ENCODE results near the gene TM7SF2. TPM values are rescaled to one million over a fixed set of nuclear protein-coding genes. Genes with fewer than 3 reads are reported as not detected.

Gene TM7SF2
- 13.3 and 65.0 TPM in 2 replicates for total RNA-seq

GRCh38 chr11:65111744-65112545, at the start of gene TM7SF2:
TM7SF2 (plus strand) TSS chr11:65111872; CDS start chr11:65112016, 144 bp downstream.

GRCh38 chr11:65083834-65084597, 27.7 kb upstream of the TM7SF2 start, which contains the start of the genes CDCA5 and ZFPL1:
CDCA5 (minus strand) TSS chr11:65084040; CDS start chr11:65083978, 62 bp downstream.
ZFPL1 (plus strand) TSS chr11:65084222; CDS start chr11:65084699, 477 bp downstream.

GRCh38 chr11:65095974-65096806, 15.5 kb upstream of the TM7SF2 start, which contains the start of gene VPS51:
VPS51 (plus strand) TSS chr11:65096214; CDS start chr11:65096251, 37 bp downstream.

GRCh38 chr11:65117206-65118096, 5.8 kb downstream of the TM7SF2 start, which contains the start of gene ZNHIT2:
ZNHIT2 (minus strand) TSS chr11:65117701; CDS start chr11:65117653, 48 bp downstream.

GRCh38 chr11:65121865-65122696, 10.4 kb downstream of the TM7SF2 start, which contains the start of the genes FAU and MRPL49:
FAU (minus strand) TSS chr11:65122134; CDS start chr11:65121813, 321 bp downstream.
MRPL49 (plus strand) TSS chr11:65122321; CDS start chr11:65122347, 26 bp downstream.

GRCh38 chr11:65134240-65134951, 22.7 kb downstream of the TM7SF2 start, which contains the start of gene SYVN1:
SYVN1 (minus strand) TSS chr11:65134519; CDS start chr11:65133601, 918 bp downstream.

Small RNAs within 50 kb of the gene (small RNA-seq; reads per million reads assigned to genes)
- not detected for gene HIGD1AP10 (ENCODE audit: low replicate concordance)
- not detected for gene PDCL2P2 (ENCODE audit: low replicate concordance)
- 23.1 reads per million, percentile 97 among the genes with 10 or more reads in this experiment for gene RNU2-23P (ENCODE audit: low replicate concordance)

Other genes with a start within 250 kb of the TM7SF2 start
- gene EHD1, start 233.3 kb upstream of the TM7SF2 start, total RNA-seq, result 120 and 163 TPM in 2 replicates
- 23.9 and 28.2 TPM in 2 replicates for gene ATG2A, start 194.7 kb upstream of the TM7SF2 start, total RNA-seq
- 11.6 and 19.0 TPM in 2 replicates for gene PPP2R5B, start 187.2 kb upstream of the TM7SF2 start, total RNA-seq
- gene GPHA2, start 176.0 kb upstream of the TM7SF2 start, total RNA-seq, result not detected in 2 replicates
- gene MAJIN, start 139.8 kb upstream of the TM7SF2 start, total RNA-seq, result not detected in 2 replicates
- gene BATF2, start 114.9 kb upstream of the TM7SF2 start, total RNA-seq, result 1.8 and 2.6 TPM in 2 replicates
- gene ARL2, start 97.7 kb upstream of the TM7SF2 start, total RNA-seq, result 61.0 and 80.1 TPM in 2 replicates
- gene SNX15, start 84.4 kb upstream of the TM7SF2 start, total RNA-seq, result 13.8 and 18.3 TPM in 2 replicates
- gene SAC3D1, start 70.7 kb upstream of the TM7SF2 start, total RNA-seq, result 6.3 and 19.3 TPM in 2 replicates
- gene NAALADL1, start 53.3 kb upstream of the TM7SF2 start, total RNA-seq, result 6.8 and 11.0 TPM in 2 replicates
- gene CDCA5, start 27.8 kb upstream of the TM7SF2 start, total RNA-seq, result 1.1 and 32.4 TPM in 2 replicates
- gene ZFPL1, start 27.6 kb upstream of the TM7SF2 start, total RNA-seq, result 46.5 and 68.5 TPM in 2 replicates
- 186 and 248 TPM in 2 replicates for gene VPS51, start 15.7 kb upstream of the TM7SF2 start, total RNA-seq
- gene ZNHIT2, start 5.8 kb downstream of the TM7SF2 start, total RNA-seq, result 15.8 and 22.5 TPM in 2 replicates
- gene FAU, start 10.3 kb downstream of the TM7SF2 start, total RNA-seq, result 107 and 347 TPM in 2 replicates
- 53.4 and 89.2 TPM in 2 replicates for gene MRPL49, start 10.4 kb downstream of the TM7SF2 start, total RNA-seq
- 31.1 and 197 TPM in 2 replicates for gene SYVN1, start 22.6 kb downstream of the TM7SF2 start, total RNA-seq
- gene SPDYC, start 58.4 kb downstream of the TM7SF2 start, total RNA-seq, result not detected in 2 replicates
- gene CAPN1, start 70.1 kb downstream of the TM7SF2 start, total RNA-seq, result 184 and 242 TPM in 2 replicates
- 2.6 and 28.2 TPM in 2 replicates for gene POLA2, start 150.1 kb downstream of the TM7SF2 start, total RNA-seq
- gene CDC42EP2, start 203.0 kb downstream of the TM7SF2 start, total RNA-seq, result 48.4 and 56.9 TPM in 2 replicates
- 49.8 and 57.8 TPM in 2 replicates for gene DPF2, start 222.0 kb downstream of the TM7SF2 start, total RNA-seq
- gene TIGD3, start 242.9 kb downstream of the TM7SF2 start, total RNA-seq, result 0.22 TPM in 1 of 2 replicates, not detected in the other

Data from placental pericyte (primary cell).